T-cell (primary cell): ENCODE measurements around the gene EIF3D. TPM values are rescaled to one million over a fixed set of nuclear protein-coding genes. Genes with fewer than 3 reads are reported as not detected.
A peak's percentile ranks its signal among the peaks of the same experiment; 100 is the strongest.

Experiments used
- ATAC-seq, 4 experiments: fragments of 200-7000 bp in 3 of 4; fragments of 150-1000 bp in 1 of 4; cut with Tn5 transposase; replicated peaks in 1 of 4; 1 replicate in 3 of 4; 2 replicates in 1 of 4; pipeline ENCODE4 v1.10.0; 2021; ENCODE audit warnings: moderate library complexity in 3 of 4, mild to moderate bottlenecking in 2 of 4, moderate number of reproducible peaks in 1 of 4
- CTCF ChIA-PET, 2 donors: fragments of 300-600 bp; sonication (Branson Sonifier 250); formaldehyde crosslinking; loops; one replicate each; lab custom pipeline; 2022; ENCODE audit warnings: antibody characterized with exemption in 2 of 2; lab: Charles Lee
- POLR2A ChIA-PET, 2 donors: fragments of 300-600 bp; sonication (Branson Sonifier 250); formaldehyde crosslinking; loops; one replicate each; lab custom pipeline; 2022; ENCODE audit warnings: antibody characterized with exemption in 2 of 2; lab: Charles Lee
- DNase-seq, 35 experiments: peaks; one replicate each; pipeline versions ENCODE4 v3.0.0 to v3.0.0-alpha.2; 2013 to 2023
- H3K27ac ChIP-seq: one replicate; pipeline ENCODE4 v1.5.1; 2013; ENCODE audit warnings: low read length
- H3K27me3 ChIP-seq, 2 experiments: replicated peaks in 1 of 2; 1 replicate in 1 of 2; 2 replicates in 1 of 2; pipeline versions ENCODE4 v1.6.1 to v1.7.0; 2013; ENCODE audit warnings: low read length in 1 of 2, mixed read lengths in 1 of 2; ENCODE audit not compliant: control insufficient read depth in 2 of 2, insufficient read depth in 2 of 2; ENCODE audit errors: extremely low read depth in 1 of 2
- H3K36me3 ChIP-seq, 2 donors: 1 replicate in 1 of 2; 2 replicates in 1 of 2; pipeline versions ENCODE4 v1.6.1 to v1.7.0; 2013; ENCODE audit warnings: low read length in 1 of 2; ENCODE audit not compliant: control insufficient read depth in 2 of 2, insufficient read depth in 1 of 2; ENCODE audit errors: extremely low read depth in 1 of 2
- H3K4me1 ChIP-seq, 2 experiments: 1 replicate in 1 of 2; 2 replicates in 1 of 2; pipeline versions ENCODE4 v1.6.1 to v1.7.0; 2013; ENCODE audit warnings: low read length in 2 of 2, mixed read lengths in 1 of 2; ENCODE audit not compliant: insufficient read depth in 2 of 2, control insufficient read depth in 1 of 2; ENCODE audit errors: extremely low read depth in 1 of 2
- H3K4me3 ChIP-seq, 2 donors: 1 replicate in 1 of 2; 2 replicates in 1 of 2; pipeline versions ENCODE4 v1.5.1 to v1.7.0; 2013; ENCODE audit warnings: mild to moderate bottlenecking in 2 of 2, low read length in 1 of 2, moderate library complexity in 1 of 2; ENCODE audit not compliant: control insufficient read depth in 1 of 2; ENCODE audit errors: extremely low read depth in 1 of 2
- H3K9me3 ChIP-seq: 2 replicates; pipeline ENCODE4 v1.7.0; 2013
- H3K27ac Mint-ChIP-seq, 2 donors: one replicate each; pipeline ENCODE4 v1.8.0; 2020 to 2021; ENCODE audit warnings: mild to moderate bottlenecking in 2 of 2, mixed read lengths in 2 of 2
- H3K27me3 Mint-ChIP-seq, 2 donors: one replicate each; pipeline ENCODE4 v1.8.0; 2021 to 2022; ENCODE audit warnings: mixed read lengths in 2 of 2
- H3K36me3 Mint-ChIP-seq: one replicate; pipeline ENCODE4 v1.8.0; 2021; ENCODE audit warnings: mixed read lengths
- H3K4me1 Mint-ChIP-seq, 3 donors: one replicate each; pipeline ENCODE4 v1.8.0; 2020 to 2022; ENCODE audit warnings: mixed read lengths in 3 of 3, mild to moderate bottlenecking in 1 of 3
- H3K4me3 Mint-ChIP-seq, 3 donors: one replicate each; pipeline ENCODE4 v1.8.0; 2020 to 2022; ENCODE audit warnings: mild to moderate bottlenecking in 3 of 3, mixed read lengths in 3 of 3, moderate library complexity in 3 of 3
- H3K9me3 Mint-ChIP-seq, 3 donors: one replicate each; pipeline ENCODE4 v1.8.0; 2020 to 2022; ENCODE audit warnings: mixed read lengths in 3 of 3
- WGBS: methylation state at CpG from one replicate; pipeline ENCODE4 v1.1.5; 2013; ENCODE audit warnings: missing lambda C conversion rate; ENCODE audit not compliant: insufficient coverage; 5-methylcytosine and 5-hydroxymethylcytosine counted together
- total RNA-seq, 35 experiments: library from RNA in 6 of 35; stranded (reverse) in 6 of 35; fragments of 120-200 nt in 1 of 35; gene quantifications; one replicate each; pipeline versions ENCODE4 v1.2.1 to v1.2.4 and lab custom pipeline; 2013 to 2026

Gene EIF3D
- total RNA-seq, 5 donors from 2014 or later (not counting 1 experiment from before 2014, with no cell fraction given): 218 to 273 (median 242) TPM

GRCh38 chr22:36467946-36468345 lies 61.0 kb downstream of the EIF3D start:
- Mint-ChIP-seq H3K36me3 (peaks cover 16% of the 10 kb centered on the region), H3K9me3 (no peaks in the 10 kb centered on the region), H3K27ac (no peak overlapping the region), H3K27me3 (no peaks in the 10 kb centered on the region), H3K4me1 (peaks cover 21 to 22% (median 22%) of the 10 kb centered on the region in 3 donors), H3K4me3 (no peak overlapping the region)
- DNase-seq (no peak), ATAC-seq (no peak)
- peaks cover 8 to 33% of the 10 kb centered on the region in 2 donors for H3K36me3 ChIP-seq
- CTCF ChIA-PET: interaction anchor here in 1 of 2 donors (1.0 kb wide), 1 partner anchor 85 kb away, joined by 3 read pairs; no protein-coding TSS in a partner anchor
- POLR2A ChIA-PET: no interaction called here
- no peak overlapping the region for H3K27ac ChIP-seq
- H3K9me3 ChIP-seq: no peaks in the 10 kb centered on the region
- 85% methylated on average over 2 of the region's 7 CpGs for WGBS
- peaks cover 7 to 23% of the 10 kb centered on the region in 2 experiments for H3K4me1 ChIP-seq
- H3K27me3 ChIP-seq: no peaks in the 10 kb centered on the region
- H3K4me3 ChIP-seq: no peak overlapping the region

DNA sequence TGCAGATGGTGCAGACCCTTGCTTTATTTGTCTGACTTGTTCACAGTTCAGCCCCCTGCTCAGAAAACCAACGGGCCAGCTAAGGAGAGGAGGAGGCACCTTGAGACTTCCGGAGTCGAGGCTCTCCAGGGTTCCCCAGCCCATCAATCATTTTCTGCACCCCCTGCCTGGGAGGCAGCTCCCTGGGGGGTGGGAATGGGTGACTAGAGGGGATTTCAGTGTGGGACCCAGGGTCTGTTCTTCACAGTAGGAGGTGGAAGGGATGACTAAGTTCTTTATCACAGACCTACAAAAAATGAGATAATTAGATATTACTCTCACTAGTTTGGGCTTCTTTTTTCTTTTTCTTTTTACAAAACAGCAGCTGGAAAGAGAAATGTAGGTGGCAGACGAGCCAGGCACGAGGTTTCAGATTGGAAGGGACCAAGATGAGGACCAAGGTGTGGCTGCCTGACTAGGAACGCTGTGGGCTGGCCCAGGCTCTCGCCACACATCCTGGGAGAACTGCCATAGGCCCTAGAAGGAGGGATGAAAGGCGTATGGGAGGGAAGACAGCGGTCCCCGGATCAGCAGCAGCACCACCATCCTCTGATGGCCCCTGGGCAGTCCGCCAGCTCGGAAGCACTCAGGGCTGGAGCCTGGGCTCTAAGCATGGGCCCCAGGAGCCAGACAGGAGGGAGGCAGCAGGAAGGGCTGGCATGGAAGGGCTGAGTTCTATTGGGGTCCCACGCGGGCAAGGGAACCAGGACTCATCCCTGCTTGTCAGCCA lies 61.7 kb downstream of the EIF3D start:
- H3K27me3 ChIP-seq: peaks cover 0 to 2% of the 10 kb centered on the region in 2 experiments
- peaks cover 7 to 23% of the 10 kb centered on the region in 2 experiments for H3K4me1 ChIP-seq
- Mint-ChIP-seq H3K4me1 (peaks cover 21 to 22% (median 22%) of the 10 kb centered on the region in 3 donors), H3K27me3 (no peaks in the 10 kb centered on the region), H3K36me3 (peaks cover 9% of the 10 kb centered on the region), H3K27ac (peak overlapping the region; percentile 70 to 79), H3K4me3 (no peak overlapping the region), H3K9me3 (no peaks in the 10 kb centered on the region)
- CTCF ChIA-PET: interaction anchor here in 1 of 2 donors (1.2 kb wide), 1 partner anchor 166 kb away, joined by 4 read pairs; no protein-coding TSS in a partner anchor
- ATAC-seq (no peak), DNase-seq (no peak)
- no peaks in the 10 kb centered on the region for H3K9me3 ChIP-seq
- H3K27ac ChIP-seq: no peak overlapping the region
- POLR2A ChIA-PET: no interaction called here
- peaks cover 6 to 28% of the 10 kb centered on the region in 2 donors for H3K36me3 ChIP-seq
- 79% methylated on average over 9 of the region's 14 CpGs for WGBS
- H3K4me3 ChIP-seq: no peak overlapping the region

DNA sequence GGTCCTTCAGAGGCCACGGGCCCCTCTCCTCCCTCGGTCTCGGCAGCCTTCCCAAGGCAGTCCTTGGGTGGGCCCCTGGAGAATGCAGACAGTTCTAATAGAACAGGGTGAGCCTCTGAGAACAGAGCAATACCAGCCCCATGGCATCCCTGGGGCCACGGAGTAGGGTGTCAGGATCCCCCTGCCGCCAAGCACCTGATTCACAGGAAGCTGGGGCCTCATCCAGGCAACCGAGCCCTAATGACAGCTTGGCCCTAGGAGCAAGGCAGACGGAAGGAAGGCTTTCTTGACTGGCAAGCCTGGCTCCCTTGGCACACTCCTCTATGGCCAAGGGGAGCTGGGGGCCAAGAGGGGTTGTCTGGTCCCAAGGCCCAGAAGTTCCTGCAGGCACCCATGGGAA lies 62.7 kb downstream of the EIF3D start:
- H3K27ac Mint-ChIP-seq: peak overlapping the region; percentile 27 to 44
- no peaks in the 10 kb centered on the region for H3K27me3 Mint-ChIP-seq
- H3K4me3 ChIP-seq: no peak overlapping the region
- ChIA-PET POLR2A (no interaction called here), CTCF (no interaction called here)
- 88% methylated on average over 6 of the region's 7 CpGs for WGBS
- peaks cover 4 to 21% of the 10 kb centered on the region in 2 donors for H3K36me3 ChIP-seq
- H3K4me1 Mint-ChIP-seq: peaks cover 21 to 22% (median 22%) of the 10 kb centered on the region in 3 donors
- no peaks in the 10 kb centered on the region for H3K9me3 Mint-ChIP-seq
- no peaks in the 10 kb centered on the region for H3K9me3 ChIP-seq
- peaks cover 6% of the 10 kb centered on the region for H3K36me3 Mint-ChIP-seq
- H3K27ac ChIP-seq: no peak overlapping the region
- ATAC-seq: no peak
- no peak overlapping the region for H3K4me3 Mint-ChIP-seq
- H3K27me3 ChIP-seq: peaks cover 0 to 2% of the 10 kb centered on the region in 2 experiments
- peaks cover 7 to 23% of the 10 kb centered on the region in 2 experiments for H3K4me1 ChIP-seq
- no peak for DNase-seq

- no peak overlapping the region for H3K27ac ChIP-seq
- Mint-ChIP-seq H3K9me3 (no peaks in the 10 kb centered on the region), H3K4me3 (no peak overlapping the region), H3K27me3 (no peaks in the 10 kb centered on the region), H3K4me1 (peaks cover 19 to 21% (median 20%) of the 10 kb centered on the region in 3 donors), H3K36me3 (peaks cover 6% of the 10 kb centered on the region), H3K27ac (peak overlapping the region; percentile 52 to 73)
- 93% methylated on average over 18 of the region's 25 CpGs for WGBS
- H3K9me3 ChIP-seq: no peaks in the 10 kb centered on the region
- H3K36me3 ChIP-seq: peaks cover 0 to 14% of the 10 kb centered on the region in 2 donors
- ATAC-seq (no peak), DNase-seq (no peak)
- H3K4me1 ChIP-seq: peaks cover 7 to 21% of the 10 kb centered on the region in 2 experiments
- CTCF ChIA-PET: no interaction called here
- H3K4me3 ChIP-seq: peak overlapping the region in 1 of 2 donors; percentile 15
- peaks cover 0 to 2% of the 10 kb centered on the region in 2 experiments for H3K27me3 ChIP-seq
- POLR2A ChIA-PET: interaction anchor here in 1 of 2 donors (0.5 kb wide), 1 partner anchor 80 kb away, joined by 6 read pairs; no protein-coding TSS in a partner anchor
Observed at GRCh38 chr22:36465232-36466021, 63.5 kb downstream of the EIF3D start.

DNA sequence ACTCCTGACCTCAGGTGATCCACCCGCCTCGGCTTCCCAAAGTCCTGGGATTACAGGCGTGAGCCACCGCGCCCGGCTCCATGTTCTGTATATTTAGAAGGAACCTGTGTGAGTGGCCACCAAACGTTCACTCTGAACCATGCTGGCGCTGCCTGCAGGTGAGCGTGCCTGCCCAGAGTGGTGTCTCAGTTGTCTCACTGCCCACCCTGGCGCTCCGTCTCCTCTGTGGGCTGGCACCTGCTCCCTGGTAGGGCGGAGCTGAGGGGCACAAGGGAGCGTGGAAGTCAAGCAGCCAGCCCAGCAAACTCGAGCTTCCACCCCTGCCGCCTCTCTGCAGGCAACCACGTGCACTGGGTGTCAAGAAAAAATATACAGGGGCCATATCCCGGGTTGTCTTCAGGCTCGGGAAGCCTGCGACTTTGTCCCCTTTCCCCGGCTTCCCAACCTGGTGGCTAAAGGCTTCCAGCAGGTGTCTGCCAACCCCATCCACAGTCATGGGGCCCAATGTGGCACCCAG lies 64.2 kb downstream of the EIF3D start:
- peaks cover 6% of the 10 kb centered on the region for H3K36me3 Mint-ChIP-seq
- POLR2A ChIA-PET: interaction anchor here in 1 of 2 donors (0.6 kb wide), 1 partner anchor 111 kb away, joined by 3 read pairs; no protein-coding TSS in a partner anchor
- 83% methylated on average over 16 of the region's 20 CpGs for WGBS

DNA sequence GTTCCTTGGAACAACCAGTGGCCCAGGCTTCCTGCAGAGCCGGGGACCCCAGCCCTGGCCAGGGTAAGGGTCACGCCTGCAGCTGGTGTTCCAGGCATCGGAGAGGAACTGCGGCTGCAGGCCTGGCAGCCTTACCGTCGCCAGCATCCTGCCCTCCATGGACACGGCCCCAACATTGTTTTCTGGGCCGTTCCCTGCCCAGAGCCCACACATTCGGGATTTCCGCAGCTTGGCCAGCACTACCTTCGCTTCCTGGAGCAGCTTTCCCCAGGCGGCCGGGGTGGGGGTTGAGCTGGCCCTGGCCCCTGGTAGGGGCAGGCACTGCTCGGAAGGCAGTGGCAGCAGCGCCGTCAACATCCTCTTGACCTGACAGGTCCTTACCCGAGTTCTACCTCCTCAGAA lies 65.2 kb downstream of the EIF3D start:
- Histone ChIP-seq H3K27ac (no peak overlapping the region), H3K4me3 (no peak overlapping the region), H3K27me3 (peaks cover 0 to 2% of the 10 kb centered on the region in 2 experiments), H3K9me3 (no peaks in the 10 kb centered on the region), H3K36me3 (peaks cover 0 to 14% of the 10 kb centered on the region in 2 donors), H3K4me1 (peaks cover 7 to 14% of the 10 kb centered on the region in 2 experiments)
- CTCF ChIA-PET: no interaction called here
- Mint-ChIP-seq H3K27ac (no peak overlapping the region), H3K27me3 (no peaks in the 10 kb centered on the region), H3K9me3 (no peaks in the 10 kb centered on the region), H3K4me1 (peaks cover 13 to 14% (median 14%) of the 10 kb centered on the region in 3 donors), H3K4me3 (no peak overlapping the region), H3K36me3 (peaks cover 6% of the 10 kb centered on the region)
- ATAC-seq (no peak), DNase-seq (no peak)
- POLR2A ChIA-PET: no interaction called here
- WGBS: 89% methylated on average over 16 of the region's 17 CpGs

More for the DNA sequence above, 64.2 kb downstream of the EIF3D start:
- ATAC-seq (no peak), DNase-seq (no peak)
- H3K9me3 Mint-ChIP-seq: no peaks in the 10 kb centered on the region
- H3K27me3 Mint-ChIP-seq: no peaks in the 10 kb centered on the region
- H3K27me3 ChIP-seq: peaks cover 0 to 2% of the 10 kb centered on the region in 2 experiments
- H3K4me1 Mint-ChIP-seq: peaks cover 13 to 14% (median 14%) of the 10 kb centered on the region in 3 donors
- no peak overlapping the region for H3K27ac Mint-ChIP-seq
- no peak overlapping the region for H3K4me3 ChIP-seq
- peaks cover 0 to 14% of the 10 kb centered on the region in 2 donors for H3K36me3 ChIP-seq
- CTCF ChIA-PET: no interaction called here
- no peaks in the 10 kb centered on the region for H3K9me3 ChIP-seq
- H3K4me1 ChIP-seq: peaks cover 7 to 14% of the 10 kb centered on the region in 2 experiments
- no peak overlapping the region for H3K27ac ChIP-seq
- H3K4me3 Mint-ChIP-seq: no peak overlapping the region
